ENCODE measurements around the gene WNT3A.

The WNT3A gene

GRCh38 chr1:228034954-228035837 lies 28.4 kb downstream of the WNT3A start:
- DNase-seq: no peak

GRCh38 chr1:228035844-228036243 lies 29.0 kb downstream of the WNT3A start:
- DNase-seq: no peak

GRCh38 chr1:228036701-228037231 lies 30.0 kb downstream of the WNT3A start:
- DNase-seq: no peak

GRCh38 chr1:228037401-228038386 lies 30.9 kb downstream of the WNT3A start:
- no peak for DNase-seq

- DNase-seq: no peak
These were observed 31.7 kb downstream of the WNT3A start for GRCh38 chr1:228038387-228039005.

GRCh38 chr1:228039006-228039903 lies 32.5 kb downstream of the WNT3A start:
- DNase-seq: no peak

- DNase-seq: no peak
These were observed 33.2 kb downstream of the WNT3A start for GRCh38 chr1:228039986-228040385.

- DNase-seq: no peak
These were observed 34.5 kb downstream of the WNT3A start for GRCh38 chr1:228041316-228041715.

GRCh38 chr1:228042508-228042907 lies 35.7 kb downstream of the WNT3A start:
- no peak for DNase-seq

- no peak for DNase-seq
These were observed 36.6 kb downstream of the WNT3A start for GRCh38 chr1:228043281-228043848.

- DNase-seq: no peak
These were observed 38.2 kb downstream of the WNT3A start for GRCh38 chr1:228044961-228045360.

- DNase-seq: no peak
These were observed 38.6 kb downstream of the WNT3A start for GRCh38 chr1:228045405-228045804.

GRCh38 chr1:228045871-228046270 lies 39.1 kb downstream of the WNT3A start:
- DNase-seq: no peak

GRCh38 chr1:228046421-228047182 lies 39.8 kb downstream of the WNT3A start:
- no peak for DNase-seq

- DNase-seq: no peak
These were observed 40.3 kb downstream of the WNT3A start for GRCh38 chr1:228047183-228047466.

GRCh38 chr1:228048120-228048519 lies 41.3 kb downstream of the WNT3A start:
- no peak for DNase-seq

GRCh38 chr1:228048659-228049298 lies 42.0 kb downstream of the WNT3A start:
- DNase-seq: no peak

GRCh38 chr1:228050571-228051231 lies 43.9 kb downstream of the WNT3A start:
- no peak for DNase-seq

GRCh38 chr1:228058172-228058948 lies 51.6 kb downstream of the WNT3A start:
- DNase-seq: no peak
